ENCODE data around the gene CSMD2.

GRCh38 chr1:33850481-33850880, 314.5 kb downstream of the CSMD2 start:
- no peak for TF ChIP-seq CTCF (IDR thresholded peaks at IDR 0.05)
- no peak for TF ChIP-seq EZH2 (IDR thresholded peaks at IDR 0.05)

Data from neural progenitor cell (in vitro differentiated cells).